ENCODE results near the gene RASIP1. TPM values are rescaled to one million over a fixed set of nuclear protein-coding genes. Genes with fewer than 3 reads are reported as not detected.

RASIP1 gene
- total RNA-seq, 1 experiment from 2014 or later, result 0.09 TPM

DNA sequence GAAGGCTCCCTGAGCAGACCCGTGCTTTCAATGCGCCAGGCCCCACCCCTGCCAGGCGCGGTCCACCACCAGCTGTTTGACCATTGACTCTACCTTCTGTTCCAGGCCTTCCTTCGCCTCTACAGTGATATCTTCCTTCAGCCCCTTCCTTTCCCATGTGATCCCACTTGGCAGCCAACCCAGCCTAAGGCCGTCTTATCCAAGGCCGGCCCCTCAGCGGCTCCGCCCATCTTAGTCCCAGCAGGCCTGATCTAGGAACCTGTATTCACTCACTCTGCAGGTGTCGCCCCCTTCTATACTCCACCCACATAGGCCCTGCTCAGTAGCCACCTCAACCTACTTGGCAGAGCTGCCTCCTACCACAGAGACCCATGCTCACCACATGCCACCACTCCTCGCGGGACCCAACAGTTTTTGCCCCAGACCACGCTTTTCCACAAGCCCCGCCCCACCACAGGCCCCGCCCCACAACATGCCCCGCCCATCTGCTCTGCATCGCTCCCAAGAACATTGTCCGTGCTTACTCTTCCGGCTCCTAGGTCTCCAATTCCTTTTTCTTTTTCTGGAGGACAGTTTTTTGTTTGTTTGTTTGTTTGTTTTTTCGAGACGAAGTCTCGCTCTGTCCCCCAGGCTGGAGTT lies 2.9 kb downstream of the RASIP1 start:
- peaks cover 17% of the 10 kb centered on the region for H3K36me3 Mint-ChIP-seq (ENCODE audit: insufficient read depth, unreplicated experiment)
- peaks cover 22% of the 10 kb centered on the region for H3K27me3 Mint-ChIP-seq (ENCODE audit: unreplicated experiment)
- H3K9me3 Mint-ChIP-seq (ENCODE audit: low read depth, unreplicated experiment), result no peaks in the 10 kb centered on the region
- H3K4me1 Mint-ChIP-seq (ENCODE audit: low read depth, unreplicated experiment), result peaks cover 8% of the 10 kb centered on the region
- DNase-seq, result no peak
- CTCF ChIA-PET, result interaction anchor here (0.6 kb wide), 1 partner anchor 102 kb away, joined by 3 read pairs; no protein-coding TSS in a partner anchor
- TF ChIP-seq, protein P1, sequence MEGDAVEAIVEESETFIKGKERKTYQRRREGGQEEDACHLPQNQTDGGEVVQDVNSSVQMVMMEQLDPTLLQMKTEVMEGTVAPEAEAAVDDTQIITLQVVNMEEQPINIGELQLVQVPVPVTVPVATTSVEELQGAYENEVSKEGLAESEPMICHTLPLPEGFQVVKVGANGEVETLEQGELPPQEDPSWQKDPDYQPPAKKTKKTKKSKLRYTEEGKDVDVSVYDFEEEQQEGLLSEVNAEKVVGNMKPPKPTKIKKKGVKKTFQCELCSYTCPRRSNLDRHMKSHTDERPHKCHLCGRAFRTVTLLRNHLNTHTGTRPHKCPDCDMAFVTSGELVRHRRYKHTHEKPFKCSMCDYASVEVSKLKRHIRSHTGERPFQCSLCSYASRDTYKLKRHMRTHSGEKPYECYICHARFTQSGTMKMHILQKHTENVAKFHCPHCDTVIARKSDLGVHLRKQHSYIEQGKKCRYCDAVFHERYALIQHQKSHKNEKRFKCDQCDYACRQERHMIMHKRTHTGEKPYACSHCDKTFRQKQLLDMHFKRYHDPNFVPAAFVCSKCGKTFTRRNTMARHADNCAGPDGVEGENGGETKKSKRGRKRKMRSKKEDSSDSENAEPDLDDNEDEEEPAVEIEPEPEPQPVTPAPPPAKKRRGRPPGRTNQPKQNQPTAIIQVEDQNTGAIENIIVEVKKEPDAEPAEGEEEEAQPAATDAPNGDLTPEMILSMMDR (IDR thresholded peaks at IDR 0.05; ENCODE audit: unreplicated experiment), result no peak
- intact Hi-C loops (cut with micrococcal nuclease; ENCODE audit: unreplicated experiment), result loop anchor here (5.0 kb wide), 1 partner anchor 60 kb away; no protein-coding TSS in a partner anchor
- BruUV-seq (replicated peaks), result no TSS peak
- no peak overlapping the region for H3K4me3 Mint-ChIP-seq (ENCODE audit: low read depth, unreplicated experiment)
- H3K27ac Mint-ChIP-seq (ENCODE audit: unreplicated experiment), result peak overlapping the region; percentile 52

DNA sequence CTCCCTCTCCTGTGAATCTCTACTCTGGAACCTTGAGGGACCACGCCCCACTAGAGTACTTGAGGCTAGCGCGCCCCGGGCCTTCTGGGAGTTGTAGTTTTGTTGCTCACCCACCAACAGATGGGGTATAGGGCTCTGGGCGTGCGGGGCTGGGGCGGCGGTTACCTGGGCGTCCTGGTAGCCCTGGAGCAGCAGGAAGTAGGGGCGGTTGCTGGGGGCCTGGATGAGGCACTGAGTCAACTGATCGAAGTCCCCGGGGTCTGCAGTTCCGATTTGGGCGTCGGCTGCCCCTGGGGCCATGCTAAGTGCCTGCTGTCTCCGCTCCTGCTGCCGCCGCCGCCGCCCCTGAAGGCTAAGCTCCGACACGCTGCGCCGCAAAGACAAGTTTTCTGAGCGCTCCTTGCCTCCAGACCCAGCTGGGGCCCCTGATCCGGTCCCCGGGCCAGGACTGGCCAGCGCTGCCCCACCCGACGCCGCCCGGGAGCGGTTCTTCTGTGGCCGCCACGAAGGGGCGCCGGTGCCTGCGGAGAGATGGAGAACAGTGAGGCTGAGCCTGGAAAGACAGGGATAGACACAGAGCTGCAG lies 5.3 kb downstream of the RASIP1 start:
- H3K27me3 Mint-ChIP-seq (ENCODE audit: unreplicated experiment), result peaks cover 40% of the 10 kb centered on the region
- peak; percentile 79 for DNase-seq
- BruUV-seq (replicated peaks), result no TSS peak
- H3K4me1 Mint-ChIP-seq (ENCODE audit: low read depth, unreplicated experiment), result peaks cover 8% of the 10 kb centered on the region
- CTCF ChIA-PET, result interaction anchor here (0.7 to 1.3 kb wide), 4 partner anchors 10 to 89 kb away, joined by 3 read pairs; partner anchors contain the start of gene CA11
- peaks cover 17% of the 10 kb centered on the region for H3K36me3 Mint-ChIP-seq (ENCODE audit: insufficient read depth, unreplicated experiment)
- H3K27ac Mint-ChIP-seq (ENCODE audit: unreplicated experiment), result peak overlapping the region; percentile 65
- H3K4me3 Mint-ChIP-seq (ENCODE audit: low read depth, unreplicated experiment), result peak overlapping the region; percentile 80
- intact Hi-C loops (cut with micrococcal nuclease; ENCODE audit: unreplicated experiment), result loop anchor here (5.0 kb wide), 1 partner anchor 58 kb away; no protein-coding TSS in a partner anchor
- TF ChIP-seq, protein P1 (IDR thresholded peaks at IDR 0.05; ENCODE audit: unreplicated experiment), result no peak
- no peaks in the 10 kb centered on the region for H3K9me3 Mint-ChIP-seq (ENCODE audit: low read depth, unreplicated experiment)

DNA sequence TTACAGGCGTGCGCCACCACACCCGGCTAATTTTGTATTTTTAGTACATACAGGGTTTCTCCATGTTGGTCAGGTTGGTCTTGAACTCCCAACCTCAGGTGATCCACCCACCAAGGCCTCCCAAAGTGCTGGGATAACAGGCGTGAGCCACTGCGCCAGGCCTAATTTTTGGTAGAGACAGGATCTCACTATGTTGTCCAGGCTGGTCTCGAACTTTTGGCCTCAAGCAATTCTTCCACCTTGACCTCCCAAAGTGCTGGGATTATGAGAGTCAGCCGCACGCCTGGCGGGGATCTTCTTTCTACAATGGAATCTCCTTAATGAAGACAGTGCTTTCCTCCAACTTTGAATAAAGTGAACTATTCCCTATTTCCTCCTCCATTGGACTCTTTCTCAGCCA lies 5.8 kb downstream of the RASIP1 start:
- intact Hi-C loops (cut with micrococcal nuclease; ENCODE audit: unreplicated experiment), result loop anchor here (5.0 kb wide), 1 partner anchor 57 kb away; no protein-coding TSS in a partner anchor
- Mint-ChIP-seq H3K27ac (ENCODE audit: unreplicated experiment) (peak overlapping the region; percentile 65), H3K36me3 (ENCODE audit: insufficient read depth, unreplicated experiment) (peaks cover 17% of the 10 kb centered on the region), H3K4me1 (ENCODE audit: low read depth, unreplicated experiment) (peaks cover 8% of the 10 kb centered on the region), H3K27me3 (ENCODE audit: unreplicated experiment) (peaks cover 40% of the 10 kb centered on the region), H3K9me3 (ENCODE audit: low read depth, unreplicated experiment) (no peaks in the 10 kb centered on the region), H3K4me3 (ENCODE audit: low read depth, unreplicated experiment) (peak overlapping the region; percentile 80)
- BruUV-seq (replicated peaks), result no TSS peak
- TF ChIP-seq, protein P1 (IDR thresholded peaks at IDR 0.05; ENCODE audit: unreplicated experiment), result no peak
- no peak for DNase-seq
- CTCF ChIA-PET, result interaction anchor here (1.3 kb wide), 1 partner anchor 10 kb away, joined by 3 read pairs; no protein-coding TSS in a partner anchor

DNA sequence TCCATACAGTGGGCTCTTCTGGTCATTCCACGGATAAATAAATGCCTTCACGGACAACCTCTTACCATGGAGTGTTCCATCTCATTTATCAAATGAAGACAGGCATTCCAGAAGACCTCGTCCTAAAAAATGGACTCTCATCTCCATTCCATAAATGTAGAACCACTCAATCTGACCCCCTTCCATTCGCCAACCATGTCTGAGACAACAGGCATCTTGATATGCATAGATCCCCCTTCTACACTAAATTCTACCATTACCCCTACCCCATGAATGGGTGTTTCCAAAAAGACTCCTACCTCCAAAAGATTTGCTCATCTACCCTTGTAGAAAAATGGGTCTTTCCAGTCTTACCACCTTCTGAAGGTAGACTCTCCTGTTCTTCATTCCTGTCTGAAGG lies 9.0 kb downstream of the RASIP1 start:
- intact Hi-C loops (cut with micrococcal nuclease; ENCODE audit: unreplicated experiment), result no loop called here
- TF ChIP-seq, protein P1 (IDR thresholded peaks at IDR 0.05; ENCODE audit: unreplicated experiment), result no peak
- Mint-ChIP-seq H3K4me3 (ENCODE audit: low read depth, unreplicated experiment) (no peak overlapping the region), H3K27me3 (ENCODE audit: unreplicated experiment) (peaks cover 40% of the 10 kb centered on the region), H3K4me1 (ENCODE audit: low read depth, unreplicated experiment) (no peaks in the 10 kb centered on the region), H3K36me3 (ENCODE audit: insufficient read depth, unreplicated experiment) (peaks cover 12% of the 10 kb centered on the region), H3K27ac (ENCODE audit: unreplicated experiment) (no peak overlapping the region), H3K9me3 (ENCODE audit: low read depth, unreplicated experiment) (peaks cover 3% of the 10 kb centered on the region)
- DNase-seq, result no peak
- BruUV-seq (replicated peaks), result no TSS peak
- CTCF ChIA-PET, result no interaction called here
